ENCODE measurements around the gene CTTNBP2. TPM values are rescaled to one million over a fixed set of nuclear protein-coding genes. Genes with fewer than 3 reads are reported as not detected.

The CTTNBP2 gene
- total RNA-seq, 4 donors from 2014 or later: 6.8 to 15.4 (median 10.3) TPM

DNA sequence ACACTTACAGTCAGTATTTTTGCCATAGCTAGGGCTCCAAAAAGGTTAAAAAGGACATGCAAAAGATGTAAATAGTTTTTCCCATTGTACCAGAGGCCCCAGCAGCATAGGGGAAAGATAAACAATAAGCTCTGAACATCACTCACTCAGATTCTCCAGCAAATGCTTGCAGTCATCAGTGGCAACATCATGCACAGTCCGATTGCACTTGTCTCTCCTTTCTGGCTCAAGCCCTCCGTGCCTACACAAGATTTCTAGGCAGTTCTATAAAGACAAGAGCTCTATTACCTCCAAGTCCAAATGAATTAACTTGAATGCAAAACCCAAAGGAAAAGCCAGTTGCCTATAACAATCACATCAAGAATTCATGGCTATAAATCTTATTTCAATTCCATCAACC lies 106.3 kb downstream of the CTTNBP2 start:
- TF ChIP-seq, protein P1, sequence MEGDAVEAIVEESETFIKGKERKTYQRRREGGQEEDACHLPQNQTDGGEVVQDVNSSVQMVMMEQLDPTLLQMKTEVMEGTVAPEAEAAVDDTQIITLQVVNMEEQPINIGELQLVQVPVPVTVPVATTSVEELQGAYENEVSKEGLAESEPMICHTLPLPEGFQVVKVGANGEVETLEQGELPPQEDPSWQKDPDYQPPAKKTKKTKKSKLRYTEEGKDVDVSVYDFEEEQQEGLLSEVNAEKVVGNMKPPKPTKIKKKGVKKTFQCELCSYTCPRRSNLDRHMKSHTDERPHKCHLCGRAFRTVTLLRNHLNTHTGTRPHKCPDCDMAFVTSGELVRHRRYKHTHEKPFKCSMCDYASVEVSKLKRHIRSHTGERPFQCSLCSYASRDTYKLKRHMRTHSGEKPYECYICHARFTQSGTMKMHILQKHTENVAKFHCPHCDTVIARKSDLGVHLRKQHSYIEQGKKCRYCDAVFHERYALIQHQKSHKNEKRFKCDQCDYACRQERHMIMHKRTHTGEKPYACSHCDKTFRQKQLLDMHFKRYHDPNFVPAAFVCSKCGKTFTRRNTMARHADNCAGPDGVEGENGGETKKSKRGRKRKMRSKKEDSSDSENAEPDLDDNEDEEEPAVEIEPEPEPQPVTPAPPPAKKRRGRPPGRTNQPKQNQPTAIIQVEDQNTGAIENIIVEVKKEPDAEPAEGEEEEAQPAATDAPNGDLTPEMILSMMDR (IDR thresholded peaks at IDR 0.05; ENCODE audit: low read depth): no peak

DNA sequence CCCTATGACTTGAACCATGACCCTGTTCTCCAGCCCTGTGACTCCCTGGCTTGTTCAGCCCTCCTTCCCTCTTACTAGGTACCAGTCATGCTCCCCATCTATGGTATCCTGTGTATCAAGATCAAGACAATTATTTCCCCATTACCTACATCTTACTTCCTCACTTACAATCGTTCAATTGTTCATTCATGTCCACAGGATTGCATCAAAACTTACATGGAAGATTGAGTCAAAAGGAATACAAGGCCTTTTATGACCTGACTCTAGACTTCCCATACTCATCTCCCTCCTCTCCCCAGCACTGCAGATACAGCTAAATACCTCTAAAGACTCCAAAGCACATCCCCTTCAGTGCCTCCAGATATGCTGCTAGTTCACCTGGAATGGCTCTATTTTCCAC lies 109.2 kb downstream of the CTTNBP2 start:
- TF ChIP-seq, protein P1 (IDR thresholded peaks at IDR 0.05; ENCODE audit: low read depth): no peak

GRCh38 chr7:117762055-117762454 lies 111.2 kb downstream of the CTTNBP2 start:
- TF ChIP-seq, protein P1 (IDR thresholded peaks at IDR 0.05; ENCODE audit: low read depth): no peak

GRCh38 chr7:117759950-117760640 lies 113.1 kb downstream of the CTTNBP2 start:
- TF ChIP-seq, protein P1 (IDR thresholded peaks at IDR 0.05; ENCODE audit: low read depth): no peak

DNA sequence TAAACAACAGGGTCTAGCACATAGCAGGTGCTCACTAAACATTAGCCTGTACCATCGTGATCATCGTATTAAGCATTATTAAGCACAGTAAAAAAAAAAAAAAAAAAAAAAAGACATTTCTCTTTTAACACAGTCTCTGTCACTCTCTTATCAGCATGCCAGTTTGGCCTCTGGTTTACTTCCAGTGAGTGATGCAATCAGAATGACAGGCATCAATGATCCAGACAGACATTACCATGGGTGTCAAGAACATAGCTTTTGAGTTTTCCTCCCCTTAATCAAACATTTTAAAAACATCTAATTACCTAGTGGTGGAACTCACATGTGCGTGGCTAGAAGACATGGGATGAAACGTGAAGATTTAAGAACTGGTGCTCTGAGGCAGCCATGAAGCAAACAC lies 115.8 kb downstream of the CTTNBP2 start:
- TF ChIP-seq, protein P1 (IDR thresholded peaks at IDR 0.05; ENCODE audit: low read depth): no peak

DNA sequence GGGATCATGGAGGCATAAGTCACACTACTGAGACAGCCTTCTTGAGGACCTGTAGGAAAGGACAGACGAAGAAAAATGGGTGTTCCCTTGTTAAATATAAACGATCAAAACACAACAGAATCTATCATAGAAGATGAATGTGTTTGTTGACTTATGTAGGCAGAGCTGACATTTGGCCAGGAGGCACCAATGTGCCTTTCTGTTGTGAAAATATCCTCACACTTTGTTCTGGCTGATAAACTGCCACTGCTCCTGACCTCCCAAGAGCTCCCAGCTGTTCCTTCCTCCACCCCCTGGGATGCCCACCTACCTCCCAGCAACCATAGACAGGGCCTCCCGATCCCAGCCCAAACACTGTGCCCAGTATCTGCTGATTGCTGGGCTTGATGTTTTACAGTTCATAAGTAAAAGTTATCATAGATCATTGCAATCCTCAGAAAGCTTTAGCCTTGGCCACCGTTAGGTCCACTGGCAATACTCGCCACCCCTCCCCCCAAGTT lies 116.6 kb downstream of the CTTNBP2 start:
- TF ChIP-seq, protein P1 (IDR thresholded peaks at IDR 0.05; ENCODE audit: low read depth): no peak

DNA sequence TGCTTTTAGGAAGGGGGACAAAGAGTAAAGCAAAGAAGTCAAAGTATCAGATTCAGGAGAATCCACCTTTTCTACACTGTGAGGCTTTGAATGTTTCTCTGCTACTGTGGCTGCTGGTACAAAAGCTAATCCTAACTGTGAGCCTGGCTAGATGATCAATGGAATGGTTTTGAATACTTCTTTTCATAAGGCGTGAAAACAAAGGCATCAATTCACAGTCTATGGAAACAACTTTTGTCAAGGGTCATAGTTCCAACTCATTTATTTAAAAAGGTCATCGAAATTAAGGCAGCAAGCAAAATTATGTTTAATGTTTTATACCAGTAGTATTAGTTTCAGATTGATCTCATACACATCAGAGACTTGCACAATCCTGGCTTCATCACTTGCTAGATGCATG lies 118.1 kb downstream of the CTTNBP2 start:
- TF ChIP-seq, protein P1 (IDR thresholded peaks at IDR 0.05; ENCODE audit: low read depth): no peak
